PC-3 (cell line): Measurements from ENCODE around the gene MEF2B. TPM values are rescaled to one million over a fixed set of nuclear protein-coding genes. Genes with fewer than 3 reads are reported as not detected.
A peak's percentile ranks its signal among the peaks of the same experiment; 100 is the strongest.

Experiments used
- ATAC-seq: fragments of 200-7000 bp; cut with Tn5 transposase; 2 replicates; pipeline ENCODE4 v1.9.1; 2020; ENCODE audit warnings: mild to moderate bottlenecking, moderate library complexity
- BruUV-seq: library from RNA; stranded (reverse); fragments of 400-500 nt; replicated peaks from 2 replicates; lab custom pipeline; 2021; lab: Mats Ljungman, UMichigan
- CTCF ChIA-PET: fragments of 300-600 bp; sonication (Branson Sonifier 250); formaldehyde crosslinking; loops from one replicate; lab custom pipeline; 2022; ENCODE audit warnings: antibody characterized with exemption; lab: Charles Lee
- POLR2A ChIA-PET: fragments of 300-600 bp; sonication (Branson Sonifier 250); formaldehyde crosslinking; loops from one replicate; lab custom pipeline; 2022; ENCODE audit warnings: antibody characterized with exemption; ENCODE audit not compliant: unreplicated experiment; lab: Charles Lee
- DNase-seq: peaks from one replicate; pipeline ENCODE4 v3.0.0-alpha.2; 2015
- H2AFZ ChIP-seq: fragments of 300-600 bp; sonication (generic); 2 replicates; pipeline ENCODE4 v1.6.0; 2016; ENCODE audit warnings: antibody characterized with exemption, low read length
- H3F3A ChIP-seq: fragments of 300-600 bp; sonication (generic); one replicate; pipeline ENCODE4 v1.6.0; 2017; ENCODE audit warnings: antibody characterized with exemption, low read length, control low read depth, mild to moderate bottlenecking; ENCODE audit not compliant: unreplicated experiment
- H3K27ac ChIP-seq: fragments of 300-600 bp; sonication (generic); 2 replicates; pipeline ENCODE4 v1.5.1; 2016; ENCODE audit warnings: mild to moderate bottlenecking, low read length
- H3K27me3 ChIP-seq: fragments of 300-600 bp; sonication (generic); 2 replicates; pipeline ENCODE4 v1.6.1; 2016; ENCODE audit warnings: low read length, mixed read lengths
- H3K36me3 ChIP-seq: fragments of 300-600 bp; sonication (generic); 2 replicates; pipeline ENCODE4 v1.6.1; 2016; ENCODE audit warnings: low read depth, mixed run types, low read length, mixed read lengths
- H3K4me1 ChIP-seq: fragments of 300-600 bp; sonication (generic); 2 replicates; pipeline ENCODE4 v1.5.1; 2016; ENCODE audit warnings: low read length; ENCODE audit not compliant: insufficient read depth
- H3K4me2 ChIP-seq: fragments of 300-600 bp; sonication (generic); 2 replicates; pipeline ENCODE4 v1.6.0; 2016; ENCODE audit warnings: low read length
- H3K4me3 ChIP-seq: fragments of 300-600 bp; sonication (generic); 2 replicates; pipeline ENCODE4 v1.5.1; 2016; ENCODE audit warnings: mild to moderate bottlenecking, low read length, mixed read lengths
- H3K79me2 ChIP-seq: fragments of 300-600 bp; sonication (generic); 2 replicates; pipeline ENCODE4 v1.6.1; 2017; ENCODE audit warnings: low read length, mixed read lengths
- H3K9ac ChIP-seq: fragments of 300-600 bp; sonication (generic); 2 replicates; pipeline ENCODE4 v1.6.0; 2016; ENCODE audit warnings: mild to moderate bottlenecking, low read length
- H3K9me2 ChIP-seq: fragments of 300-600 bp; sonication (generic); replicated peaks from 2 replicates; pipeline ENCODE4 v1.6.1; 2016; ENCODE audit warnings: mixed run types, low read length, mixed read lengths
- H3K9me3 ChIP-seq: fragments of 300-600 bp; sonication (generic); 2 replicates; pipeline ENCODE4 v1.6.1; 2016; ENCODE audit warnings: low read length, mixed read lengths
- H4K20me1 ChIP-seq: fragments of 300-600 bp; sonication (generic); 2 replicates; pipeline ENCODE4 v1.6.1; 2016; ENCODE audit warnings: low read length, mixed read lengths
- CTCF ChIP-seq: fragments of 300-600 bp; sonication (generic); conservative IDR thresholded peaks from 2 replicates; pipeline ENCODE4 v1.5.1; 2017; ENCODE audit warnings: antibody characterized with exemption, low read depth, mild to moderate bottlenecking, low read length
- EZH2 ChIP-seq: fragments of 300-600 bp; sonication (generic); IDR thresholded peaks from one replicate; pipeline ENCODE4 v1.6.1; 2017; ENCODE audit warnings: antibody characterized with exemption, mild to moderate bottlenecking, low read length; ENCODE audit not compliant: unreplicated experiment
- EZH2phosphoT487 ChIP-seq: fragments of 300-600 bp; sonication (generic); IDR thresholded peaks from 2 replicates; pipeline ENCODE4 v1.6.1; 2018; ENCODE audit warnings: mild to moderate bottlenecking, antibody characterized with exemption, low read length, borderline replicate concordance
- intact Hi-C: fragments of 100-400 bp; cut with micrococcal nuclease; formaldehyde crosslinking; loops from 2 replicates; pipeline ENCODE4 v1.9.0; 2023
- total RNA-seq: library from RNA; depleted of rRNA; stranded (reverse); fragments of >200 nt; gene quantifications from 2 replicates; pipeline ENCODE4 v1.2.3, GENCODE V29; 2014

Gene MEF2B
- total RNA-seq, 1 experiment from 2014 or later = 0.22 TPM

- CTCF ChIA-PET = no interaction called here
- no peaks in the 10 kb centered on the region for H3K4me1 ChIP-seq
- no peak overlapping the region for H3K9ac ChIP-seq
- ATAC-seq = no peak
- no peak for DNase-seq
- no peak for TF ChIP-seq CTCF
- TF ChIP-seq EZH2phosphoT487 = no peak
- TF ChIP-seq EZH2 = no peak
- H3K9me3 ChIP-seq = no peaks in the 10 kb centered on the region; the same call in 1 of the 2 replicates
- no peak overlapping the region for H3K27ac ChIP-seq
- no TSS peak for BruUV-seq
- no peak overlapping the region for H2AFZ ChIP-seq
- no peaks in the 10 kb centered on the region for H3F3A ChIP-seq
- no peak overlapping the region for H3K4me2 ChIP-seq
- no peak overlapping the region for H3K4me3 ChIP-seq
- intact Hi-C loops = no loop called here
- H3K9me2 ChIP-seq = no peaks in the 10 kb centered on the region
- H3K36me3 ChIP-seq = 0 out of 2 replicates have a peak, but pooled peaks cover 10% of the 10 kb centered on the region
- no peaks in the 10 kb centered on the region for H3K79me2 ChIP-seq
- POLR2A ChIA-PET = no interaction called here
- no peaks in the 10 kb centered on the region for H4K20me1 ChIP-seq
- H3K27me3 ChIP-seq = no peaks in the 10 kb centered on the region
Measured at GRCh38 chr19:19121371-19121770, 48.7 kb downstream of the MEF2B start.

GRCh38 chr19:19120308-19121231 lies 49.5 kb downstream of the MEF2B start:
- no peak for DNase-seq
- CTCF ChIA-PET = no interaction called here
- Histone ChIP-seq H3K4me3 (no peak overlapping the region), H3K9ac (no peak overlapping the region), H2AFZ (no peak overlapping the region), H3K9me3 (no peaks in the 10 kb centered on the region; the same call in 1 of the 2 replicates), H3K4me1 (no peaks in the 10 kb centered on the region), H3K27me3 (no peaks in the 10 kb centered on the region), H3K79me2 (no peaks in the 10 kb centered on the region), H3K9me2 (no peaks in the 10 kb centered on the region), H4K20me1 (no peaks in the 10 kb centered on the region), H3K27ac (no peak overlapping the region), H3F3A (no peaks in the 10 kb centered on the region), H3K4me2 (no peak overlapping the region), H3K36me3 (peaks cover 10% of the 10 kb centered on the region; the same call in 1 of the 2 replicates)
- intact Hi-C loops = no loop called here
- POLR2A ChIA-PET = no interaction called here
- ATAC-seq = peak; percentile 42; the same call in 1 of the 2 replicates
- TF ChIP-seq CTCF = no peak
- no peak for TF ChIP-seq EZH2
- no peak for TF ChIP-seq EZH2phosphoT487
- BruUV-seq = no TSS peak
